A549 (cell line): ENCODE measurements around the gene LHFPL2.

Experiments
- CEBPB ChIP-seq, 2 experiments: fragments of >200 bp in 1 of 2; sonication (Bioruptor Twin) in 1 of 2; formaldehyde crosslinking in 1 of 2; IDR thresholded peaks; 2 replicates each; pipeline ENCODE4 v1.6.1; 2012 to 2016
- CTCF ChIP-seq: fragments of >200 bp; sonication (Bioruptor Twin); formaldehyde crosslinking; IDR thresholded peaks from 3 replicates; pipeline ENCODE4 v1.5.1; 2016
- EP300 ChIP-seq, 2 experiments: fragments of >200 bp; sonication (Bioruptor Twin); formaldehyde crosslinking; IDR thresholded peaks; 2 replicates in 1 of 2; 3 replicates in 1 of 2; pipeline ENCODE4 v1.6.1; 2016 to 2017
- POLR2A ChIP-seq: IDR thresholded peaks from 2 replicates; pipeline ENCODE4 v1.6.1; 2012; ENCODE audit warnings: mild to moderate bottlenecking, low read length
- RAD21 ChIP-seq, 2 experiments: fragments of >200 bp in 1 of 2; sonication (Bioruptor Twin) in 1 of 2; formaldehyde crosslinking in 1 of 2; IDR thresholded peaks in 1 of 2; conservative IDR thresholded peaks in 1 of 2; 2 replicates in 1 of 2; 3 replicates in 1 of 2; pipeline ENCODE4 v1.6.1; 2012 to 2018; ENCODE audit warnings: inconsistent platforms in 1 of 2

GRCh38 chr5:78553580-78554353, 94.8 kb downstream of the LHFPL2 start:
- TF ChIP-seq CTCF (no peak), EP300 (IDR thresholded peaks at IDR 0.05) (no peak), CEBPB (IDR thresholded peaks at IDR 0.05) (no peak), POLR2A (no peak), RAD21 (conservative IDR thresholded peaks at IDR 0.05 in 1 of 2, IDR thresholded peaks at IDR 0.05 in 1 of 2) (no peak)
